ENCODE results near the gene SAP30L.

The SAP30L gene

GRCh38 chr5:154478224-154478565 is 32.4 kb downstream of the SAP30L start, which contains the start of gene HAND1:
TSS of gene HAND1 (minus strand) at chr5:154478227. CDS start at chr5:154478008, 219 bp downstream.
- Histone ChIP-seq H3K4me1 (ENCODE audit: insufficient read depth, low read length) (peaks cover 18% of the 10 kb centered on the region), H3K27ac (ENCODE audit: low read length) (no peak within 1 kb of the TSS), H3K4me3 (ENCODE audit: low read length) (peak within 1 kb of the TSS; percentile 51), H3K27me3 (ENCODE audit: insufficient read depth, low read length) (peaks cover 100% of the 10 kb centered on the region), H3K9ac (ENCODE audit: low read depth, low read length) (no peak within 1 kb of the TSS), H3K9me3 (ENCODE audit: insufficient read depth, low read depth, low read length) (no peaks in the 10 kb centered on the region), H3K36me3 (ENCODE audit: insufficient read depth, low read depth, low read length) (no peaks in the 10 kb centered on the region)

- Histone ChIP-seq H3K27ac (ENCODE audit: low read length) (no peak overlapping the region), H3K9me3 (ENCODE audit: insufficient read depth, low read depth, low read length) (no peaks in the 10 kb centered on the region), H3K4me1 (ENCODE audit: insufficient read depth, low read length) (peaks cover 23% of the 10 kb centered on the region), H3K27me3 (ENCODE audit: insufficient read depth, low read length) (peaks cover 100% of the 10 kb centered on the region), H3K36me3 (ENCODE audit: insufficient read depth, low read depth, low read length) (no peaks in the 10 kb centered on the region), H3K9ac (ENCODE audit: low read depth, low read length) (no peak overlapping the region), H3K4me3 (ENCODE audit: low read length) (peak overlapping the region; percentile 42; the same call in 1 of the 2 replicates)
Measured at GRCh38 chr5:154478752-154479159, 33.0 kb downstream of the SAP30L start.

GRCh38 chr5:154479160-154479943 is 33.6 kb downstream of the SAP30L start:
- Histone ChIP-seq H3K4me1 (ENCODE audit: insufficient read depth, low read length) (peaks cover 26% of the 10 kb centered on the region), H3K9me3 (ENCODE audit: insufficient read depth, low read depth, low read length) (no peaks in the 10 kb centered on the region), H3K27me3 (ENCODE audit: insufficient read depth, low read length) (peaks cover 100% of the 10 kb centered on the region), H3K9ac (ENCODE audit: low read depth, low read length) (no peak overlapping the region), H3K27ac (ENCODE audit: low read length) (no peak overlapping the region), H3K4me3 (ENCODE audit: low read length) (peak overlapping the region; percentile 36), H3K36me3 (ENCODE audit: insufficient read depth, low read depth, low read length) (no peaks in the 10 kb centered on the region)

- Histone ChIP-seq H3K4me1 (ENCODE audit: insufficient read depth, low read length) (peaks cover 32% of the 10 kb centered on the region), H3K4me3 (ENCODE audit: low read length) (peak overlapping the region; percentile 36), H3K9me3 (ENCODE audit: insufficient read depth, low read depth, low read length) (no peaks in the 10 kb centered on the region), H3K36me3 (ENCODE audit: insufficient read depth, low read depth, low read length) (no peaks in the 10 kb centered on the region), H3K27me3 (ENCODE audit: insufficient read depth, low read length) (peaks cover 100% of the 10 kb centered on the region), H3K27ac (ENCODE audit: low read length) (no peak overlapping the region), H3K9ac (ENCODE audit: low read depth, low read length) (no peak overlapping the region)
Measured at GRCh38 chr5:154479944-154480750, 34.4 kb downstream of the SAP30L start.

GRCh38 chr5:154480847-154481246 is 35.0 kb downstream of the SAP30L start:
- Histone ChIP-seq H3K9me3 (ENCODE audit: insufficient read depth, low read depth, low read length) (no peaks in the 10 kb centered on the region), H3K27ac (ENCODE audit: low read length) (no peak overlapping the region), H3K36me3 (ENCODE audit: insufficient read depth, low read depth, low read length) (no peaks in the 10 kb centered on the region), H3K4me3 (ENCODE audit: low read length) (no peak overlapping the region), H3K4me1 (ENCODE audit: insufficient read depth, low read length) (peaks cover 37% of the 10 kb centered on the region), H3K27me3 (ENCODE audit: insufficient read depth, low read length) (peaks cover 100% of the 10 kb centered on the region), H3K9ac (ENCODE audit: low read depth, low read length) (no peak overlapping the region)

GRCh38 chr5:154481584-154482381 is 36.0 kb downstream of the SAP30L start:
- Histone ChIP-seq H3K27me3 (ENCODE audit: insufficient read depth, low read length) (peaks cover 100% of the 10 kb centered on the region), H3K9me3 (ENCODE audit: insufficient read depth, low read depth, low read length) (no peaks in the 10 kb centered on the region), H3K4me1 (ENCODE audit: insufficient read depth, low read length) (peaks cover 39% of the 10 kb centered on the region), H3K4me3 (ENCODE audit: low read length) (no peak overlapping the region), H3K36me3 (ENCODE audit: insufficient read depth, low read depth, low read length) (no peaks in the 10 kb centered on the region), H3K27ac (ENCODE audit: low read length) (no peak overlapping the region), H3K9ac (ENCODE audit: low read depth, low read length) (no peak overlapping the region)

GRCh38 chr5:154482528-154483449 is 37.0 kb downstream of the SAP30L start:
- Histone ChIP-seq H3K9ac (ENCODE audit: low read depth, low read length) (no peak overlapping the region), H3K27me3 (ENCODE audit: insufficient read depth, low read length) (peaks cover 100% of the 10 kb centered on the region), H3K9me3 (ENCODE audit: insufficient read depth, low read depth, low read length) (no peaks in the 10 kb centered on the region), H3K4me1 (ENCODE audit: insufficient read depth, low read length) (peaks cover 37% of the 10 kb centered on the region), H3K27ac (ENCODE audit: low read length) (no peak overlapping the region), H3K36me3 (ENCODE audit: insufficient read depth, low read depth, low read length) (no peaks in the 10 kb centered on the region), H3K4me3 (ENCODE audit: low read length) (peak overlapping the region; percentile 8; the same call in 1 of the 2 replicates)

- Histone ChIP-seq H3K27ac (ENCODE audit: low read length) (no peak overlapping the region), H3K36me3 (ENCODE audit: insufficient read depth, low read depth, low read length) (no peaks in the 10 kb centered on the region), H3K27me3 (ENCODE audit: insufficient read depth, low read length) (peaks cover 98% of the 10 kb centered on the region), H3K9ac (ENCODE audit: low read depth, low read length) (no peak overlapping the region), H3K4me3 (ENCODE audit: low read length) (peak overlapping the region; percentile 38), H3K9me3 (ENCODE audit: insufficient read depth, low read depth, low read length) (no peaks in the 10 kb centered on the region), H3K4me1 (ENCODE audit: insufficient read depth, low read length) (peaks cover 37% of the 10 kb centered on the region)
Measured at GRCh38 chr5:154483654-154484392, 38.0 kb downstream of the SAP30L start.

- H3K4me1 ChIP-seq (ENCODE audit: insufficient read depth, low read length) = peaks cover 36% of the 10 kb centered on the region
- peaks cover 98% of the 10 kb centered on the region for H3K27me3 ChIP-seq (ENCODE audit: insufficient read depth, low read length)
- no peaks in the 10 kb centered on the region for H3K9me3 ChIP-seq (ENCODE audit: insufficient read depth, low read depth, low read length)
- no peak overlapping the region for H3K9ac ChIP-seq (ENCODE audit: low read depth, low read length)
- H3K27ac ChIP-seq (ENCODE audit: low read length) = no peak overlapping the region
- peak overlapping the region; percentile 38; the same call in 1 of the 2 replicates for H3K4me3 ChIP-seq (ENCODE audit: low read length)
- no peaks in the 10 kb centered on the region for H3K36me3 ChIP-seq (ENCODE audit: insufficient read depth, low read depth, low read length)
Measured at GRCh38 chr5:154484393-154485095, 38.7 kb downstream of the SAP30L start.

- Histone ChIP-seq H3K27ac (ENCODE audit: low read length) (no peak overlapping the region), H3K36me3 (ENCODE audit: insufficient read depth, low read depth, low read length) (no peaks in the 10 kb centered on the region), H3K9me3 (ENCODE audit: insufficient read depth, low read depth, low read length) (no peaks in the 10 kb centered on the region), H3K4me3 (ENCODE audit: low read length) (no peak overlapping the region), H3K4me1 (ENCODE audit: insufficient read depth, low read length) (peaks cover 32% of the 10 kb centered on the region), H3K9ac (ENCODE audit: low read depth, low read length) (no peak overlapping the region), H3K27me3 (ENCODE audit: insufficient read depth, low read length) (peaks cover 98% of the 10 kb centered on the region)
Measured at GRCh38 chr5:154485096-154485491, 39.3 kb downstream of the SAP30L start.
